ENCODE data around the gene AOPEP.

GRCh38 chr9:94798201-94798600, 71.7 kb downstream of the AOPEP start:
- no peak for TF ChIP-seq POLR2A (IDR thresholded peaks at IDR 0.05)
- TF ChIP-seq, protein P1, sequence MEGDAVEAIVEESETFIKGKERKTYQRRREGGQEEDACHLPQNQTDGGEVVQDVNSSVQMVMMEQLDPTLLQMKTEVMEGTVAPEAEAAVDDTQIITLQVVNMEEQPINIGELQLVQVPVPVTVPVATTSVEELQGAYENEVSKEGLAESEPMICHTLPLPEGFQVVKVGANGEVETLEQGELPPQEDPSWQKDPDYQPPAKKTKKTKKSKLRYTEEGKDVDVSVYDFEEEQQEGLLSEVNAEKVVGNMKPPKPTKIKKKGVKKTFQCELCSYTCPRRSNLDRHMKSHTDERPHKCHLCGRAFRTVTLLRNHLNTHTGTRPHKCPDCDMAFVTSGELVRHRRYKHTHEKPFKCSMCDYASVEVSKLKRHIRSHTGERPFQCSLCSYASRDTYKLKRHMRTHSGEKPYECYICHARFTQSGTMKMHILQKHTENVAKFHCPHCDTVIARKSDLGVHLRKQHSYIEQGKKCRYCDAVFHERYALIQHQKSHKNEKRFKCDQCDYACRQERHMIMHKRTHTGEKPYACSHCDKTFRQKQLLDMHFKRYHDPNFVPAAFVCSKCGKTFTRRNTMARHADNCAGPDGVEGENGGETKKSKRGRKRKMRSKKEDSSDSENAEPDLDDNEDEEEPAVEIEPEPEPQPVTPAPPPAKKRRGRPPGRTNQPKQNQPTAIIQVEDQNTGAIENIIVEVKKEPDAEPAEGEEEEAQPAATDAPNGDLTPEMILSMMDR (IDR thresholded peaks at IDR 0.05): no peak

Measured in heart left ventricle (tissue), 13 donors.